Spleen (tissue), 11 donors: ENCODE results near the gene CPSF7. TPM values are rescaled to one million over a fixed set of nuclear protein-coding genes. Genes with fewer than 3 reads are reported as not detected.
A peak's percentile ranks its signal among the peaks of the same experiment; 100 is the strongest.

Experiments used
- DNase-seq: peaks from one replicate; pipeline ENCODE4 v3.0.0-alpha.2; 2020
- H3K27ac ChIP-seq, 8 donors: fragments of 200-600 bp; sonication (generic) in 7 of 8; 1 replicate in 4 of 8; 2 replicates in 4 of 8; pipeline versions ENCODE4 v1.5.0 to v1.8.0; 2016 to 2021; ENCODE audit warnings: inconsistent platforms in 4 of 8, mild to moderate bottlenecking in 4 of 8, moderate library complexity in 1 of 8
- H3K27me3 ChIP-seq, 7 donors: fragments of 200-600 bp; sonication (generic) in 6 of 7; replicated peaks in 1 of 7; 1 replicate in 4 of 7; 2 replicates in 3 of 7; pipeline versions ENCODE4 v1.5.0 to v1.8.0; 2016 to 2021; ENCODE audit warnings: inconsistent platforms in 3 of 7, mild to moderate bottlenecking in 1 of 7
- H3K36me3 ChIP-seq, 6 donors: fragments of 200-600 bp; sonication (generic) in 5 of 6; 1 replicate in 4 of 6; 2 replicates in 2 of 6; pipeline versions ENCODE4 v1.5.0 to v1.8.0; 2016 to 2021; ENCODE audit warnings: inconsistent platforms in 2 of 6
- H3K4me1 ChIP-seq, 6 donors: fragments of 200-600 bp; sonication (generic) in 5 of 6; 1 replicate in 3 of 6; 2 replicates in 3 of 6; pipeline versions ENCODE4 v1.5.0 to v1.8.0; 2016 to 2021; ENCODE audit warnings: inconsistent platforms in 3 of 6
- H3K4me3 ChIP-seq, 8 donors: fragments of 200-600 bp; sonication (generic) in 7 of 8; 1 replicate in 4 of 8; 2 replicates in 4 of 8; pipeline versions ENCODE4 v1.5.0 to v1.8.0; 2016 to 2021; ENCODE audit warnings: inconsistent platforms in 4 of 8, mild to moderate bottlenecking in 4 of 8, moderate library complexity in 2 of 8
- H3K9me3 ChIP-seq, 8 donors: fragments of 200-600 bp; sonication (generic) in 7 of 8; 1 replicate in 4 of 8; 2 replicates in 4 of 8; pipeline versions ENCODE4 v1.5.0 to v1.8.0; 2016 to 2021; ENCODE audit warnings: inconsistent platforms in 4 of 8
- CTCF ChIP-seq, 11 experiments: fragments of 200-600 bp in 7 of 11; fragments of 450-650 bp in 4 of 11; sonication (generic) in 4 of 11; IDR thresholded peaks in 8 of 11; conservative IDR thresholded peaks in 3 of 11; 1 replicate in 7 of 11; 2 replicates in 4 of 11; pipeline versions ENCODE4 v1.4.0 to v1.8.0; 2016 to 2021; ENCODE audit warnings: antibody characterized with exemption in 11 of 11, inconsistent platforms in 4 of 11, mild to moderate bottlenecking in 1 of 11
- POLR2A ChIP-seq, 3 donors: fragments of 450-650 bp; IDR thresholded peaks; one replicate each; pipeline ENCODE4 v1.5.1; 2017; ENCODE audit warnings: antibody characterized with exemption in 3 of 3, mild to moderate bottlenecking in 1 of 3
- POLR2AphosphoS5 ChIP-seq, 3 donors: sonication (generic); formaldehyde crosslinking; IDR thresholded peaks; one replicate each; pipeline ENCODE4 v1.5.1; 2017; ENCODE audit warnings: antibody characterized with exemption in 3 of 3
- WGBS, 5 donors: extraction: QIAGEN DNeasy Blood & Tissue Kit in 3 of 5; methylation state at CpG; one replicate each; pipeline versions ENCODE4 v1.1.5 to v1.1.7; 2013 to 2018; 5-methylcytosine and 5-hydroxymethylcytosine counted together
- intact Hi-C: fragments of 100-400 bp; cut with DNase I; formaldehyde crosslinking; loops from one replicate; pipeline ENCODE4 v1.15.0; 2023; ENCODE audit warnings: low total_unique reads
- polyA plus RNA-seq, 3 donors: library from polyadenylated mRNA; stranded (reverse); fragments of 200-250 nt; gene quantifications; one replicate each; pipeline ENCODE4 v1.2.1, GENCODE V29; 2013
- total RNA-seq, 7 donors: library from RNA; depleted of rRNA in 3 of 7; stranded (reverse); fragments of >200 nt in 3 of 7; fragmentation: NEBNext Ultra II Directional in 4 of 7; extraction: Animal tissue kit (Norgen Biotek cat#: 25700) in 4 of 7; gene quantifications; one replicate each; pipeline versions ENCODE4 v1.1.0 to v1.2.1, GENCODE V29; 2016 to 2021
- donor health status: healthy with polysubstance abuse.
- donor health status: DM: no; HTN: no; CAD: no; lungs with moderate emphysema.
- donor health status: DM: no; HTN: no; CAD: no.
- donor health status: Bipolar disorder and iron deficiency.
- donor health status: healthy.
- donor health status: DM: no; HTN: no; CAD: no.
- donor health status: DM: yes; HTN: yes; CAD: no.

The CPSF7 gene
- total and polyA plus RNA-seq, 10 donors = 30.0 to 94.3 (median 67.7) TPM

GRCh38 chr11:61448552-61448927, 18.8 kb upstream of the CPSF7 start:
- Histone ChIP-seq H3K27me3 (no peaks in the 10 kb centered on the region), H3K4me3 (no peak overlapping the region), H3K36me3 (peaks cover 0 to 100% (median 65%) of the 10 kb centered on the region in 6 donors), H3K4me1 (peaks cover 0 to 15% (median 6%) of the 10 kb centered on the region in 6 donors), H3K27ac (no peak overlapping the region), H3K9me3 (no peaks in the 10 kb centered on the region)
- DNase-seq = no peak
- 85 to 93% (median 88%) methylated on average over 7 of the region's 7 CpGs for WGBS, 5 donors
- TF ChIP-seq POLR2A (IDR thresholded peaks at IDR 0.05) (no peak), POLR2AphosphoS5 (IDR thresholded peaks at IDR 0.05) (no peak), CTCF (IDR thresholded peaks at IDR 0.05 in 8 of 11, conservative IDR thresholded peaks at IDR 0.05 in 3 of 11) (no peak)
- intact Hi-C loops = no loop called here

- 79 to 89% (median 88%) methylated on average over 12 of the region's 12 CpGs for whole genome bisulfite sequencing, 5 donors
- H3K9me3 ChIP-seq = no peaks in the 10 kb centered on the region
- TF ChIP-seq POLR2AphosphoS5 (IDR thresholded peaks at IDR 0.05) (no peak), POLR2A (IDR thresholded peaks at IDR 0.05) (no peak), CTCF (IDR thresholded peaks at IDR 0.05 in 8 of 11, conservative IDR thresholded peaks at IDR 0.05 in 3 of 11) (no peak)
- H3K4me3 ChIP-seq = no peak overlapping the region
- no peak for DNase-seq
- no peak overlapping the region for H3K27ac ChIP-seq
- H3K27me3 ChIP-seq = no peaks in the 10 kb centered on the region
- H3K36me3 ChIP-seq = peaks cover 0 to 100% (median 70%) of the 10 kb centered on the region in 6 donors
- peaks cover 0 to 15% (median 6%) of the 10 kb centered on the region in 6 donors for H3K4me1 ChIP-seq
- intact Hi-C loops = no loop called here
These were observed 18.1 kb upstream of the CPSF7 start for GRCh38 chr11:61447601-61448551.

GRCh38 chr11:61446211-61446651, 16.5 kb upstream of the CPSF7 start:
- Histone ChIP-seq H3K9me3 (no peaks in the 10 kb centered on the region), H3K27me3 (no peaks in the 10 kb centered on the region), H3K4me3 (no peak overlapping the region), H3K36me3 (peaks cover 0 to 100% (median 76%) of the 10 kb centered on the region in 6 donors), H3K4me1 (peaks cover 0 to 15% (median 7%) of the 10 kb centered on the region in 6 donors), H3K27ac (peak overlapping the region in 2 of 8 donors; percentile 10 to 40)
- intact Hi-C loops = no loop called here
- DNase-seq = peak; percentile 88
- no peak for TF ChIP-seq POLR2A (IDR thresholded peaks at IDR 0.05)
- peak; percentile 20 to 85 (median 72) for TF ChIP-seq CTCF (IDR thresholded peaks at IDR 0.05 in 8 of 11, conservative IDR thresholded peaks at IDR 0.05 in 3 of 11)
- peak; percentile 50 to 67 (median 64) for TF ChIP-seq POLR2AphosphoS5 (IDR thresholded peaks at IDR 0.05)
- 13 to 30% (median 25%) methylated on average over 7 of the region's 7 CpGs for WGBS, 5 donors

GRCh38 chr11:61445516-61445915, 15.7 kb upstream of the CPSF7 start:
- Histone ChIP-seq H3K27ac (no peak overlapping the region), H3K9me3 (no peaks in the 10 kb centered on the region), H3K36me3 (peaks cover 0 to 100% (median 76%) of the 10 kb centered on the region in 6 donors), H3K27me3 (no peaks in the 10 kb centered on the region), H3K4me1 (peaks cover 0 to 15% (median 7%) of the 10 kb centered on the region in 6 donors), H3K4me3 (no peak overlapping the region)
- intact Hi-C loops = no loop called here
- no peak for DNase-seq
- TF ChIP-seq CTCF (IDR thresholded peaks at IDR 0.05 in 8 of 11, conservative IDR thresholded peaks at IDR 0.05 in 3 of 11) (no peak), POLR2AphosphoS5 (IDR thresholded peaks at IDR 0.05) (no peak), POLR2A (IDR thresholded peaks at IDR 0.05) (no peak)
- 86 to 94% (median 90%) methylated on average over 4 of the region's 4 CpGs for WGBS, 5 donors
